Measurements from ENCODE around the gene CCDC28B. TPM values are rescaled to one million over a fixed set of nuclear protein-coding genes. Genes with fewer than 3 reads are reported as not detected.

CCDC28B gene
- total RNA-seq, 4 donors from 2014 or later = 1.2 to 4.0 (median 2.7) TPM; not detected in 1

DNA sequence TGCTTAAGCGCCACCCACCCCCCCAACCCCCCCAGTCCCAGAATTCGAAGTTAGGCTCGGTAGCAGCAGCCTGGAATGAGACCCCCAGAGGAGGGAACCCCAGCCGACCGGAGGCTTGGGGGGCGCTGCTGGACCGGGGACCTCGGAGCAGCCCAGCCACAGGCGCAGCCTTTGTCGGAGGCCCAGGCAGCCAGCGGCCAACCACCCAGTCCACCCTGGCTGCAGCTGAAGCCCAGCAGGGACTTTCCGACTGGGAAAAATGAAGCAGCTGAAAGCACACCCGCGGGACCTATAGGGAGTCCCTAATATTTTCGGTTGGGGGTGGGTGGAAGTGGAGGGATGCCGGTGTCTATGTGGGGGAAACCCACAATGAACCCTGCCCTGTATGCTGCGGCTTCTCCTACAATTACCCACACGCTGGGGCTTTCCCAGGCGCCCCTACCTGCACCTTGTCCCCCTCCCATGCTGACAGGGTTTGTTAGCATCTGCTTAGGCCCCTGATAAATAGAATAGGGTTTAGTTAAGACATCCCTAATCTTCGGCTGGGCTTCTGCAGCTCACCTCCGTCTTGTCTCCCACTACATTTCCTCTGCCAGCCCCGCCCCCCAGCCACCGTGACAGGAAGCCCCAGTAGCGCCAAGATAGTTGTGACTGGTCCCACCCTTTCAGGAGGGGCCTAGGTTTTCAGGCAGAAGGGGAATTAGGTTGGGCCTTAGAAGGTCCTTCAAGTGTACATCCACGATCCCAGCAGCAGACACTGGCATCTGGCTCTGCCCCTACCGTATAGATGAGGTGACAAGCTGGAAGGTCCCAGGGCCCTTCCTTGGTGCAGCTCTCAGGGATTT is 838 bp downstream of the CCDC28B start:
- TF ChIP-seq EP300 (IDR thresholded peaks at IDR 0.05; ENCODE audit: low read depth) (no peak), POLR2AphosphoS5 (IDR thresholded peaks at IDR 0.05) (peak in 1 of 3 donors; percentile 18)
- Histone ChIP-seq H3K27me3 (no peaks in the 10 kb centered on the region), H3K9me3 (no peaks in the 10 kb centered on the region), H3K4me3 (peak overlapping the region; percentile 38 to 61 (median 50)), H3K27ac (peak overlapping the region; percentile 73 to 92 (median 83)), H3K4me1 (peaks cover 19 to 39% (median 34%) of the 10 kb centered on the region in 4 donors), H3K36me3 (peaks cover 0 to 14% (median 2%) of the 10 kb centered on the region in 4 donors)
- intact Hi-C loops (cut with DNase I; ENCODE audit: low total_unique reads) = no loop called here
- DNase-seq = peak; percentile 79
- in situ Hi-C loops (cut with MboI; ENCODE audit: low pct_ligation_motif_present in 1 of 4, low pct_unique_long_range_greater_than_20kb in 1 of 4, low sequenced_read_pairs in 3 of 4) = loop anchor here in 1 of 4 donors (25.0 kb wide), 1 partner anchor 186 kb away; the partner anchor contains the start of gene BSDC1
- WGBS, 2 donors (ENCODE audit: low coverage in 1 of 2) = 0 to 7% methylated on average over 2 to 26 of the region's 26 CpGs

- no peak for TF ChIP-seq CTCF (IDR thresholded peaks at IDR 0.05)
- no peak for TF ChIP-seq EP300 (IDR thresholded peaks at IDR 0.05; ENCODE audit: low read depth)
- no peaks in the 10 kb centered on the region for H3K9me3 ChIP-seq
- no peaks in the 10 kb centered on the region for H3K27me3 ChIP-seq
- peak; percentile 21 for DNase-seq
- peak overlapping the region; percentile 45 to 70 (median 58) for H3K4me3 ChIP-seq
- H3K4me1 ChIP-seq = peaks cover 22 to 53% (median 42%) of the 10 kb centered on the region in 4 donors
- in situ Hi-C loops (cut with MboI; ENCODE audit: low pct_ligation_motif_present in 1 of 4, low pct_unique_long_range_greater_than_20kb in 1 of 4, low sequenced_read_pairs in 3 of 4) (loop anchor here in 1 of 4 donors (25.0 kb wide), 1 partner anchor 182 kb away; the partner anchor contains the start of gene BSDC1), intact Hi-C loops (cut with DNase I; ENCODE audit: low total_unique reads) (no loop called here)
- H3K36me3 ChIP-seq = no peaks in the 10 kb centered on the region
- WGBS, 2 donors (ENCODE audit: low coverage in 1 of 2) = 35% methylated on average over 26 of the region's 26 CpGs; no CpG with 5 or more reads in 1 of the 2 donors
- peak overlapping the region; percentile 42 to 75 (median 65) for H3K27ac ChIP-seq
These were observed 4.6 kb downstream of the CCDC28B start for GRCh38 chr1:32204943-32205361.

GRCh38 chr1:32205401-32206370 is 5.3 kb downstream of the CCDC28B start, which contains the start of gene IQCC:
TSS of gene IQCC (plus strand) at chr1:32205671. CDS start at chr1:32205682, 11 bp downstream.
- TF ChIP-seq POLR2A (IDR thresholded peaks at IDR 0.05) = peak; percentile 76
- TF ChIP-seq EP300 (IDR thresholded peaks at IDR 0.05; ENCODE audit: low read depth) = no peak
- TF ChIP-seq CTCF (IDR thresholded peaks at IDR 0.05) = no peak
- TF ChIP-seq POLR2AphosphoS5 (IDR thresholded peaks at IDR 0.05) = peak; percentile 80 to 91 (median 80)
- no peaks in the 10 kb centered on the region for H3K9me3 ChIP-seq
- no peaks in the 10 kb centered on the region for H3K27me3 ChIP-seq
- intact Hi-C loops (cut with DNase I; ENCODE audit: low total_unique reads) (no loop called here), in situ Hi-C loops (cut with MboI; ENCODE audit: low pct_ligation_motif_present in 1 of 4, low pct_unique_long_range_greater_than_20kb in 1 of 4, low sequenced_read_pairs in 3 of 4) (loop anchor here in 1 of 4 donors (25.0 kb wide), 1 partner anchor 182 kb away; the partner anchor contains the start of gene BSDC1)
- peaks cover 22 to 47% (median 39%) of the 10 kb centered on the region in 4 donors for H3K4me1 ChIP-seq
- H3K4me3 ChIP-seq = peak within 1 kb of the TSS; percentile 45 to 70 (median 58)
- peak within 1 kb of the TSS; percentile 42 to 75 (median 65) for H3K27ac ChIP-seq
- DNase-seq = peak; percentile 90
- H3K36me3 ChIP-seq = no peaks in the 10 kb centered on the region
- 2% methylated on average over 75 of the region's 77 CpGs; no CpG with 5 or more reads in 1 of the 2 donors for WGBS, 2 donors (ENCODE audit: low coverage in 1 of 2)

DNA sequence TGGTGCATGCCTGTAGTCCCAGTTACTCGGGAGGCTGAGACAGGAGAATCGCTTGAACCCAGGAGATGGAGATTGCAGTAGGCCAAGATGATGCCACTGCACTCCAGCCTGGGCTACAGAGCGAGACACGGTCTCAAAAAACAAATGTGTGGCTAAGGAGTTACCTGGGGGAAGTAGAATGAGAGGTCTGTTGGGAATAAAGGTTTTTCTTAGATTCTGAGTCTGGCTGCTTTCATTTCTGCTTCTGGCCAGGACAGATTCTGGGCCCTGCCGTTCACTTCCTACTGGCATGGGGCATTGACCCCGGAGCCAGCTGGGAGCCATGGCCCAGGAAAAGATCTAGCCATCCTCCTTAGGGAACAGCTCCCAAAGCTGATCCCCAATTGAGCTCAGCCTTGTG is 8.1 kb downstream of the CCDC28B start:
- Histone ChIP-seq H3K27me3 (no peaks in the 10 kb centered on the region), H3K36me3 (no peaks in the 10 kb centered on the region), H3K4me3 (no peak overlapping the region), H3K9me3 (no peaks in the 10 kb centered on the region), H3K4me1 (peaks cover 14 to 34% (median 26%) of the 10 kb centered on the region in 4 donors), H3K27ac (peak overlapping the region; percentile 42 to 77 (median 69))
- DNase-seq = no peak
- 61 to 62% methylated on average over 5 to 6 of the region's 6 CpGs for WGBS, 2 donors (ENCODE audit: low coverage in 1 of 2)
- in situ Hi-C loops (cut with MboI; ENCODE audit: low pct_ligation_motif_present in 1 of 4, low pct_unique_long_range_greater_than_20kb in 1 of 4, low sequenced_read_pairs in 3 of 4) (loop anchor here in 1 of 4 donors (25.0 kb wide), 1 partner anchor 179 kb away; the partner anchor contains the start of gene BSDC1), intact Hi-C loops (cut with DNase I; ENCODE audit: low total_unique reads) (no loop called here)
- TF ChIP-seq EP300 (IDR thresholded peaks at IDR 0.05; ENCODE audit: low read depth) (no peak), POLR2A (IDR thresholded peaks at IDR 0.05) (no peak), POLR2AphosphoS5 (IDR thresholded peaks at IDR 0.05) (no peak), CTCF (IDR thresholded peaks at IDR 0.05) (no peak)

Data from transverse colon (tissue), 4 donors.